ENCODE data around the gene G6PC3.

DNA sequence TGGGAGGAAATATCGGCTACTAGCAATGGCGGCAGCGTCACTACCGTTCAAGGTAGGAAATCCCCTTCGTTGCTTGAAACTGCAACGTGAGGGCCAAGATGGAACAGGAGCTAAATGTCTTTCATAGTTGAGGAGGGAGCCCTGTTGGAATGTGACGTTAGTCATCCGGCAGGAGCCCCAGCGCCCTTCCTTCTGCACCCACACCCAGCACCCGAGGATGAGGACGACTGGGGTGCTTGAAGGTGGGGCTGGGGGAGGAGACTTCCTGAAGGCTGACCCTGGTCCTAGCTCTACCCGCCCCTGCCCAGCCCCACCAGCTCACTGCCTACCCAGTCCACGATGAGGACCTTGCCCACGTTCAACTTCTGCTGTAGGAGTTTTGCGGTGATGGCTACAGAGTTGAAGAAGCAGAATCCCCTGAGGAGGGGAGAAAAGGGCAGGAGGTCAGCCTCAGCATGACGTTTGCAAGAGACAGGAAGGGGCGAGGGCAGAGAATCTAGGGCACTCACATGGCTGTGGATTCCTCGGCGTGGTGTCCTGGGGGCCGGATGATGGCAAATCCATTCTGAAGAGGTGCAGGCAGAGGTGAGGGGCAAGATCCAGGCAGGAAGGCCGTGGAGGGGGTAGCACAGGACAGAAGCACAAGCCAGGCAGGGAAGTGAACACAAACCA lies 11.9 kb downstream of the G6PC3 start:
- TF ChIP-seq, protein P1, sequence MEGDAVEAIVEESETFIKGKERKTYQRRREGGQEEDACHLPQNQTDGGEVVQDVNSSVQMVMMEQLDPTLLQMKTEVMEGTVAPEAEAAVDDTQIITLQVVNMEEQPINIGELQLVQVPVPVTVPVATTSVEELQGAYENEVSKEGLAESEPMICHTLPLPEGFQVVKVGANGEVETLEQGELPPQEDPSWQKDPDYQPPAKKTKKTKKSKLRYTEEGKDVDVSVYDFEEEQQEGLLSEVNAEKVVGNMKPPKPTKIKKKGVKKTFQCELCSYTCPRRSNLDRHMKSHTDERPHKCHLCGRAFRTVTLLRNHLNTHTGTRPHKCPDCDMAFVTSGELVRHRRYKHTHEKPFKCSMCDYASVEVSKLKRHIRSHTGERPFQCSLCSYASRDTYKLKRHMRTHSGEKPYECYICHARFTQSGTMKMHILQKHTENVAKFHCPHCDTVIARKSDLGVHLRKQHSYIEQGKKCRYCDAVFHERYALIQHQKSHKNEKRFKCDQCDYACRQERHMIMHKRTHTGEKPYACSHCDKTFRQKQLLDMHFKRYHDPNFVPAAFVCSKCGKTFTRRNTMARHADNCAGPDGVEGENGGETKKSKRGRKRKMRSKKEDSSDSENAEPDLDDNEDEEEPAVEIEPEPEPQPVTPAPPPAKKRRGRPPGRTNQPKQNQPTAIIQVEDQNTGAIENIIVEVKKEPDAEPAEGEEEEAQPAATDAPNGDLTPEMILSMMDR (IDR thresholded peaks at IDR 0.05): no peak
- no peak for TF ChIP-seq POLR2A (IDR thresholded peaks at IDR 0.05)
